GM21367 (cell line): Measurements from ENCODE around the gene PRTFDC1.

Experiments
- ATAC-seq: cut with Tn5 transposase; IDR thresholded peaks from one replicate; pipeline ENCODE4 v1.9.1; 2021; ENCODE audit not compliant: unreplicated experiment

Gene PRTFDC1

GRCh38 chr10:24804956-24805355 lies 147.4 kb downstream of the PRTFDC1 start:
- ATAC-seq, result no peak

GRCh38 chr10:24804392-24804791 lies 148.0 kb downstream of the PRTFDC1 start:
- no peak for ATAC-seq

- no peak for ATAC-seq
Observed at GRCh38 chr10:24802378-24802777, 150.0 kb downstream of the PRTFDC1 start.

GRCh38 chr10:24800861-24801260 lies 151.5 kb downstream of the PRTFDC1 start:
- no peak for ATAC-seq
